GM19351 (cell line): ENCODE results near the gene NTRK3.
"Not testable (repeated sequence)": the region's sequence is repeated elsewhere in the genome, so short reads cannot be mapped to it uniquely, and the experiment has no call there.

Source experiments
- ATAC-seq: cut with Tn5 transposase; IDR thresholded peaks from one replicate; pipeline ENCODE4 v1.9.1; 2021; ENCODE audit warnings: mild to moderate bottlenecking, moderate library complexity; ENCODE audit not compliant: unreplicated experiment

Gene NTRK3

GRCh38 chr15:88042047-88042446, 214.5 kb downstream of the NTRK3 start:
- no peak for ATAC-seq

GRCh38 chr15:88040516-88040915, 216.0 kb downstream of the NTRK3 start:
- ATAC-seq = no peak

- no peak for ATAC-seq
These were observed 218.3 kb downstream of the NTRK3 start for GRCh38 chr15:88038261-88038660.

- no peak for ATAC-seq
These were observed 220.2 kb downstream of the NTRK3 start for GRCh38 chr15:88036154-88036839.

GRCh38 chr15:88035381-88035780, 221.2 kb downstream of the NTRK3 start:
- no peak for ATAC-seq

GRCh38 chr15:88033421-88033820, 223.1 kb downstream of the NTRK3 start:
- not testable (repeated sequence) for ATAC-seq

- no peak for ATAC-seq
These were observed 223.8 kb downstream of the NTRK3 start for GRCh38 chr15:88032787-88033186.

- ATAC-seq = no peak
These were observed 225.1 kb downstream of the NTRK3 start for GRCh38 chr15:88031461-88031860.

GRCh38 chr15:88029696-88030095, 226.8 kb downstream of the NTRK3 start:
- ATAC-seq = no peak

- ATAC-seq = no peak
These were observed 228.5 kb downstream of the NTRK3 start for GRCh38 chr15:88028024-88028423.

- no peak for ATAC-seq
These were observed 232.6 kb downstream of the NTRK3 start for GRCh38 chr15:88023914-88024313.

- ATAC-seq = no peak
These were observed 233.8 kb downstream of the NTRK3 start for GRCh38 chr15:88022716-88023115.

- ATAC-seq = no peak
These were observed 234.9 kb downstream of the NTRK3 start for GRCh38 chr15:88021601-88022000.

GRCh38 chr15:88020806-88021205, 235.7 kb downstream of the NTRK3 start:
- ATAC-seq = no peak

- ATAC-seq = no peak
These were observed 236.9 kb downstream of the NTRK3 start for GRCh38 chr15:88019656-88020055.

GRCh38 chr15:88018869-88019641, 237.5 kb downstream of the NTRK3 start:
- ATAC-seq = no peak

GRCh38 chr15:88017753-88018152, 238.8 kb downstream of the NTRK3 start:
- ATAC-seq = no peak

GRCh38 chr15:88016406-88016805, 240.1 kb downstream of the NTRK3 start:
- ATAC-seq = no peak

GRCh38 chr15:88015228-88015860, 241.2 kb downstream of the NTRK3 start:
- ATAC-seq = no peak

- ATAC-seq = no peak
These were observed 241.9 kb downstream of the NTRK3 start for GRCh38 chr15:88014454-88015160.

- ATAC-seq = no peak
These were observed 243.4 kb downstream of the NTRK3 start for GRCh38 chr15:88013111-88013510.
